HG03175 (cell line): ENCODE data around the gene ACVRL1.

Experiments
- ATAC-seq: cut with Tn5 transposase; IDR thresholded peaks from one replicate; pipeline ENCODE4 v1.9.1; 2021; ENCODE audit warnings: mild to moderate bottlenecking, moderate library complexity; ENCODE audit not compliant: unreplicated experiment

Gene ACVRL1

DNA sequence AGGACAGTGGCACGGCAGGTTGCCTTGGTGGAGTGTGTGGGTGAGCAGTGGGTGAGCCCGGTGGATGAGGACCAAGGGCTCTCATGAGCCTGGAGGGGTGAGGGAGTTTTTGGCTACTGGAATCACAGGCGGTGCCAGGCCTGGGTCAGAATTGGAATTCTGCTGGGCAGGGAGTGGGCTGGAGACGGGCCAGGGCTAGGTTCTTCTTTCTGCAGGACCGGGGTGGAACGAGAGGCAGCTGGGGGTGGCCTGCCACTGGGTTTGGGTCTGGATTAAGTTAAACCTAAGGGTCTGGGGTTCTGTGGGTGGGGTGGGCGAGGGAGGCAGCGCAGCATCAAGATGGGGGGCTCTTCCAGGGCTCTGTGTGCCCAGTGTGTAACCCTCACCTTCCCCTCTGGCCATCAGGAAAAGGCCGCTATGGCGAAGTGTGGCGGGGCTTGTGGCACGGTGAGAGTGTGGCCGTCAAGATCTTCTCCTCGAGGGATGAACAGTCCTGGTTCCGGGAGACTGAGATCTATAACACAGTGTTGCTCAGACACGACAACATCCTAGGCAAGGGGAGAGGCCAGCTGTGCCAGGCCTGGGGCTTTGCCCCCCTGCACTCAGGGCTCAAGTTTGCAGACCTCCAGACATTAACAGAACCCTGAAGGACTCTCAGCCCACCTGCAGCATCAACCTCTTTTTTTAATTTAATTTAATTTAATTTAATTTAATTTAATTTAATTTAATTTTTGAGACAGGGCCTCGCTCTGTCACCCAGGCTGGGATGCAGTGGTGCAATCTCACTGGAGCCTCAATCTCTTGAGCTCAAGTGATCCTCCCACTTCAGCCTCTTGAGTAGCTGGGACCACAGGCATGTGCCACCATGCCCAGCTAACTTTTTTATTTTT lies 7.0 kb downstream of the ACVRL1 start:
- no peak for ATAC-seq

DNA sequence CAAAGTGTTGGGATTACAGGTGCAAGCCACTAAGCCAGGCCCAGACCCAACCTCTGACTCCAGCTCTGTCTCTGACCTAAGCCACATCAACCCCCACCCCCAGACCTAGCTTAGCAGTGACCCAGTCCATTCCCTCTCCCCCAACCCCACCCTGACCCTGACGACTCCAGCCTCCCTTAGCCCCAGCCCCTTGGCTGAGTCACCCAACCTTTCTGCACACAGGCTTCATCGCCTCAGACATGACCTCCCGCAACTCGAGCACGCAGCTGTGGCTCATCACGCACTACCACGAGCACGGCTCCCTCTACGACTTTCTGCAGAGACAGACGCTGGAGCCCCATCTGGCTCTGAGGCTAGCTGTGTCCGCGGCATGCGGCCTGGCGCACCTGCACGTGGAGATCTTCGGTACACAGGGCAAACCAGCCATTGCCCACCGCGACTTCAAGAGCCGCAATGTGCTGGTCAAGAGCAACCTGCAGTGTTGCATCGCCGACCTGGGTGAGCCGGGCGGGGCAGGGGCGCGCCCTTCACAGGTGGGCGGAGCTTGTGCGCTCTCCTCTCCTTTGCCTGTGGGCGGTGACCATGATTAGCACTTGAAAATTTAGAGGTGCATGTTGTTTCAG lies 7.8 kb downstream of the ACVRL1 start:
- ATAC-seq = no peak

DNA sequence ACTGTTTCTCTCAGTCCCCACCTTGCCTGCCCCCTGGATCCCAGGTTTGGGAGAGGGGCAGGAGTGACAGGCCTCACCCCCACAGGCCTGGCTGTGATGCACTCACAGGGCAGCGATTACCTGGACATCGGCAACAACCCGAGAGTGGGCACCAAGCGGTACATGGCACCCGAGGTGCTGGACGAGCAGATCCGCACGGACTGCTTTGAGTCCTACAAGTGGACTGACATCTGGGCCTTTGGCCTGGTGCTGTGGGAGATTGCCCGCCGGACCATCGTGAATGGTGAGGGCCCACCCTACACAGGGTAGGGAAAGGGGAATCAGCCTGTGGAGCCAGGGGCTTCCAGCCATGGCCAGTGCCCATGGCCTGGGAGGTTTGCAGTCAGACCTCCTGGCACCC lies 8.6 kb downstream of the ACVRL1 start:
- no peak for ATAC-seq

DNA sequence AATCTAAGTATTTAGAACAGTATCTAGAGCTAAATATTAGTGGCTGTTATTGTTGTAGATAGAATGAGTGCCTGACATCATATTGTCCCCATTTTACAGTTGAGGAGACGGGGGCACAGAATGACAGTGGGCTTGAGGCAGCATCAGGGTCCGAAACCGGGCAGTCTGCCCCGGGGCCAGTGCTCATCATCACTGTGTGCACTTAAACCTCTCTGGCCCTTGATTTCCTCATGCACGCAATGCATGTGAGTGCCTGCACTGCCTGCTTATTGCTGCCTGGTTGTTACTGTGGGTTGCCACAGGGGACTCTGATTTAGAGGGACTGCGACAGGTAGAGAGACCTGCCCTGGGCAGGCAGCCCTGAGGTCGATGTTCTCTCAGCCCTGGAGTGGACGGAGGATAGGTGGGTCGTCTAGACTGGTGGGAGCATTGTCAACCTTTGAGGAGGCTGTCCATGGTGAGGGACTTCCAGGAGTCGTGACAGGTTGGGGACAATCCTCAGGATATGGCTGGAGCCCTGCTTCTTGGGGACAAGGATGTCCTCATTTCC lies 9.8 kb downstream of the ACVRL1 start:
- no peak for ATAC-seq

DNA sequence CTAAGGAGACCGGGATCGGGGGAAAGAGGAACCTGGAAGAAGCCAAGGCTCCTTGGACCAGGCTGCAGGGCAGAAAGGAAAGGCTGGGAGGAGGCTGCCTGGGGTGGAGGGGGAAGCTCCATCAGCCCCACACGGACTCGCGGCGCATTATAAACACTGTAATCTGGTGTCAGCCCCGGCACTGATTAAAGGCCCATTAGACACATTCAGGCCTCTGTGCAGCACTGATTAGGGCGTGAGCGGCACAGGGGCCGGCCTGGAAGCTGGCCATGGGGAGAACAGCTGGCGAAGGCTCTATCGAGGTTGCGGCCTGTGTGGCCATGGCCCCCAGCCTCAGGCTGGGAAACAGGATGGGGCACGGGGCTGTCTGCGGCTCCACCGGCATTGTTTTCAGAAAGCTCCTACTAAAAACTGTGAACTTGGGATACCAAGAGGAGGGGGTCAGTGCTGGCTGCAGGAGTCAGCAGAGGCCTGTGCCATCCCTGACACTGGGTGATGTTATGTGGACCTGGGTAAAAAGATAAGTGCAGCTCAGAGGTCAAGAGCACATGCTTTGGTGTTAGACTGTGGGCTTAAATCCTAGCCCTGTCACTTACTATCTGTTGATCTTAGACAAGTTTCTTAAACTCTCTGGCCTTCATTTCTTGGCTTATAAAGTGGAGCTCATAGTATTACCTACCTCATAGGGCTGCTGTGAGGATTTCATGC lies 10.6 kb downstream of the ACVRL1 start:
- no peak for ATAC-seq

DNA sequence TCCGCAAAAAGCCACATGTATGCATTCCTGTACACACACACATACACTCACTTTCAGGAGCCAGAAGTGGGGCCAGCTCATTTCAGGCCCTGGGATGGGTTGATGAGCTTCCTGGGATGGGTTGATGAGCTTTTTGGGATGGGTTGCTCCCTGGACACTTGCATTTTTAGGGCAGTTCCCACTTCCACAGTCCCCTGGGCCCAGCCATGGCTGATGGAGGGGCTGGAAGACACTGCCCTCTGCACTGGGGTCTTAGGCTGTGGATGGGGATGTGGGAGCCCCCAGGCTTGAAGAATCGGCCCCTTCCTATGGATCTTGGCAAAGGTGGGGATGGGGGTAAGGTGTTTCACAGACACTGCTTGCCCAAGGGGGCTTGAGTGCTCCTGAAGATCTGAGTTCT lies 12.7 kb downstream of the ACVRL1 start:
- no peak for ATAC-seq

GRCh38 chr12:51921017-51921725 lies 13.9 kb downstream of the ACVRL1 start:
- ATAC-seq = no peak

DNA sequence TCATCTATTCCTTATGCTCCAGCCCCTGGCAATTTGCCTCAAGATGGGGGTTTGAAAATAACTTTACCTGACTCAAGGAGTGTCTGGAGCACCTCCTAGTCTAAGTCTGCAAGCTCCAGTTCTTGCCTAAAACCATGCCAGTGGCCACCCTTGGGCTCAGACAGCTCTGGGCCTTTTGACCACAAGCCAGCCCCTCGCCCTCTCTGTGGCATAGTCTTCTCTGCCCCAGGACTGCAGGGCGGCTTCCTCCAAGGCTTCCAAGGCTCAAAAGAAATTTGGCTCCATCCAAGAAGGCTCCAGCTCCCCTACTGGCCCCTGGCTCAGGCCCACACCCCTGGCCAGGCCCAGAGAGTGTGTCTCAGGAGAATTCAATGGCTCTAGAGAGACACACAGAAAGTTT lies 14.8 kb downstream of the ACVRL1 start:
- ATAC-seq = no peak

DNA sequence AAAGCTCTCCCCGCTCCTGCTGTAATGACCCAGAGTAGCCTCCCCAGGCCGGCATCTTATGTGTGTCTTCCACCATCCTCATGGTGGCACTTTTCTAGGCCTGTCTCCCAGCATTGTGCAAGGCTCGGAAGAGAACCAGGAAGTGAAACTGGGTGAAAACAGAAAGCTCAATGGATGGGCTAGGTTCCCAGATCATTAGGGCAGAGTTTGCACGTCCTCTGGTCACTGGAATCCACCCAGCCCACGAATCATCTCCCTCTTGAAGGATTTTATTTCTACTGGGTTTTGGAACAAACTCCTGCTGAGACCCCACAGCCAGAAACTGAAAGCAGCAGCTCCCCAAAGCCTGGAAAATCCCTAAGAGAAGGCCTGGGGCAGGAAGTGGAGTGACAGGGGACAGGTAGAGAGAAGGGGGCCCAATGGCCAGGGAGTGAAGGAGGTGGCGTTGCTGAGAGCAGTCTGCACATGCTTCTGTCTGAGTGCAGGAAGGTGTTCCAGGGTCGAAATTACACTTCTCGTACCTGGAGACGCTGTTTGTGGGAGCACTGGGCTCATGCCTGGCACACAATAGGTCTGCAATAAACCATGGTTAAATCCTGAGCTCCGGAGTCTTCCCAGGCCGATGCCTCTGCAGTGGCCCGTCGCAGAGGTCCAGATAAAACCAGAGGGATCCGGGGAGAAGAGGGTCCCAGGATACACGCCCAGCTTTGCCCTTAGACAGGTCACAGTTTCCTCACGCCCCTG lies 15.6 kb downstream of the ACVRL1 start:
- ATAC-seq = no peak

DNA sequence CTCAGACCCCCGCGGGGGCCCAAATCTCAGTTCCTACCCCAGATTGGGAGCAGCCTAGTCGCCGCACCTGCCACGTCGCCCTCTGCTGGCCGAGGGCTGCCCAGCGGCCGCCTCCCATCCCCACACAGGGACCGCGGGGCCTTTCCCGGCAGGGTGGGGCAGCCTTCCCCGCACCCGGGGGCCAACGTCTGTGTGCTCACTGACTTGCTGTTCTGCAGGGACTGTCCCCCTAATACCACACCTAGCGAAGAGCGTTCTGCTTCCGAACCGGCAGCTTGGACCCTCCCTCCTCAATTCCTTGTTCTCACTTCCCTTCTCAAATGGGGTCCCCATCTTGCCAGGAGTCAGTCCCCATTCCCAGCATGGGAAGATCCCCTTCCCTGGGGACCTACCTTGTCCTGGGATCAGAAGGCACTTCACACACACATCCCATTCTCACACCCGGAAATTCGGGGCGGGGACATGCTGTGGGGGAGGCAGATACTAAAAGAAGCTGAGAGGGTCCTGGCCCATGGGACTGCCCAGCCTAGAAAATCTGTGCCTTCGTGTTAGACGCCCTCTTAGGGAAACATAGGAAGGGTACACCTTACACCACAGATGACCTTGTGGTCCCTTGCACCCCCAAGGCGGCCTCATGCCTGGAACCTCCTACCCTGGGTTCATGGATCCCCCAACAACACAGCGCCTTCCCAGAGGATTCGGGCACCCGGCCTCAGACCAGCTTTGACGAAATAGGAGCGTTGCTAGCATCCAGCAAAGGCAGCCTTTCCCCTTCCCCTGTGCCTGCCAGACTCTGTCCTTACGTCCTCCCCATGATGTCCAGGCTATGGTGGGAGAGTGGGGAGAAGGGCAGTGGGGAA lies 16.4 kb downstream of the ACVRL1 start:
- no peak for ATAC-seq

- no peak for ATAC-seq
These were observed 17.4 kb downstream of the ACVRL1 start for GRCh38 chr12:51924551-51925319.

- ATAC-seq = no peak
These were observed 18.2 kb downstream of the ACVRL1 start for GRCh38 chr12:51925346-51926063.

GRCh38 chr12:51926064-51926632 lies 18.8 kb downstream of the ACVRL1 start:
- ATAC-seq = no peak

- ATAC-seq = no peak
These were observed 19.4 kb downstream of the ACVRL1 start for GRCh38 chr12:51926718-51927117.

DNA sequence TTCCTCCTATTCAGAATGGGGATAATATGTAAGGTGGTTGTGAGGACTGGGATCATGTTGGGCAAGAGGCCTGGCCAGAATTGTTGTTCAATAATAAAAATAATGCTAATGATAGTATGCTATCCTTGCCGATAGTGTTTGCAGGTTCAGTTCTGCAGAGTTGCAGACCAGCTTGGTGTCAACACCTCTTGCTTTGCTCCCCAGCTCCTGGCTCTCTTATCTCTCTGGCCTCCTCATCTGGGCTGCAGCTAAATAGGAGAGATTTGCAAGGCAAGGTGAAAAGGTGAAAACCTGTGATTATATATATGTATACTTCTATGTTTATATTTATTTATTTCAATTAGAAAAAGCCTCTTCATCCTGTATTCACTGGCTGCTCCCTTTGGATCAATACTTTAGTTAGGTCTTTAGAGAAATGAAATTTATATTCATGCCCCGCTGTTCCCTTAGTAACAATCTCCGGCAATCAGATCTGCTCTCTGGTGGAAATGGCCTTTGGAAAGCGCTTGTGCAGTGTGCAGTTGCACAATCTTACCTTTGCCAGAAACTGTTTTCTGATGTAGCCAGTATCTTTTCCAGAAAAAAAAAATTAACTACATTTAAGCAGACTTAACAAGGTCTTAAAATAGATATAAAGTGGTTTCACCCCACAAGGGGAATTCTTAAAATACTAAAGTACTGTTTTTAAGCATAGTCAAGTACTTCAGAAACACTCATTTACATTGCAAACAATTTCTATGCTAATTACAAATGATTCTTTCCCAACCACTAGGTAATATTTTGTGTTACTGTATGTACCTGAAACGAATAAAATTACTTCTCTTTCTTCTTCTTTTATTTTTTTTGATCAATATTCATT lies 25.1 kb downstream of the ACVRL1 start:
- no peak for ATAC-seq

- ATAC-seq = no peak
These were observed 26.8 kb downstream of the ACVRL1 start for GRCh38 chr12:51934080-51934479.

GRCh38 chr12:51937926-51938325 lies 30.6 kb downstream of the ACVRL1 start:
- ATAC-seq = no peak
